HS-5 (cell line): ENCODE measurements around the gene CYP27C1.

ENCODE experiments used
- DNase-seq: peaks from one replicate; pipeline ENCODE4 v3.0.0-alpha.2; 2012; ENCODE audit warnings: low read depth

Gene CYP27C1

DNA sequence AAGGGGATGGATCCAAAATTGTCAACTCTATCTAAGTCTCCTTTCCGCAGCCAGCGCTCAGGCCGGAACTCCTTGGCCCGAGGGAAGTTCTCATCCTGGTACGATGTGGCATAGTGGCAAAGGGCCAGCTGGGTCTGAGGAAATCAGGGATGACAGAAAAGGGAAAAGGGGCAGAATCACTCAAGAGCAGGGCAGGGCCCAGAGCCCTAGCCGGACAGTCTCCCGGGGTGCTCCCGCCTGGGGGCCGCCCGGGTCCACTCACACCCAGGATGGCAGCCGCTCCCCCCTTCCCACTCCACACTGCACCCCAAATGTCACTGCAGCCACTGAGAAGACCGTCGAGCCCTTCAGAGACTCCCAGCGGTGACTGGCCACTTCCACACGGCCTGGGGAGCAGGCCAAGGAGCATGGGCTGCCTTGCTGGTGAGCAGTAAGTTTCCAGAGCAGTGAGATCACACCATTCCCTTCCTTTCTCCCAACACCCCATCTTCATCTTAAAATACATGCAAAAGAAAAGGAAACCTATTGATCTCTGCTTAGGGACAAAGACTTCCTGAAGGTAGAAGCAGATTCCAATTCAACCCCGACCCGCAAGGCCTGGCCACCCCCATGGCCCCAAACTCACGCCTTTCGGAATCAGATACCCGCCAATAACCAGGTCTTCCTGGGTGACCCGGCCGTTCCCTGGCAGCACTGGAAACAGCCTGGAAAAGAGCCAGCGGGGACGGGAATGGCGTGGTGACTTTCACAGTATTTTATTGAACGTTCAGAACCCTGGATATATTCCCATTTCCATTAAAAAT lies 26.7 kb downstream of the CYP27C1 start:
- no peak for DNase-seq

DNA sequence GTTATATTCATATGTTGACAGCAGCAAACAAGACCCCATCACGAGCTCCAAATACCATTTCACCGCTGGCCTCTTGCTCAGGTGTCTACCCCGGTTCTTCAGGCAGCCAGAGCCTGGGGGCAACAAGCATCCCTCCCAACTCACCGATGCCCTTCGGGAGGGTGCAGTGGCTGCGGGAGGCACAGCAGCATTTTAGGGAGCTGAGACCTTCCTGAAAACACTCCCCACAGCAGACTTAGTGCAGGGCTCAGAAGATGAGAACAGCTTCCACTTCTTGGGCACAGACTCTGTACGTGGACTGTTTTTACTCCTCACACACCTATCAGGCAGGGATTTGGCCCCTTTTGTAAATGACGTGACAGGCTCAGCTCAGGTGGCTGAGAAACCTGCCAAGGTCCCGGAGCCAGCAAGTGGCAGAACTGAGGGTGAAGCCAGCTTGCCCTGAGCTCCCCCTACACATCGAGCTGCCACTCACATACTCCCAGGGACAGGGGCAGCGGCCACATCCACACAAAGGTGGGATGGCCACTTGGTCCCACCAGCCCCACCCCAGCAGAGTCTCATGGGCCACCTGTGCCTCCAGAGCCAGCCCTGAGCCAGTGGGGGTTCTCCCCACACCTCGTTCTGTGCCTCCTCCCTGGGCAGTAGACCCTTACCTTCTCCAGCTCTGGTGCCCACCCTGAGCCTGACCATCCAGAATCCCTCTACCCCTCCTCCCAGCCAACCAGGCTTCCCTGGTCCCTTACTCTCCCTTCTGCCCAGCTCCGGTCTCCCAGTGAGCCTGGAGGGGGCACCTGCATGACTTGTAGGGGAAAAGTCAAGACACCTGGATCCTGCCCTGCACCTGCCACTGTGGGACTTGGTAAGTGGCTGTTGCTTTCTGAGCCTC lies 28.5 kb downstream of the CYP27C1 start:
- no peak for DNase-seq

- no peak for DNase-seq
Measured at GRCh38 chr2:127188797-127189196, 31.3 kb downstream of the CYP27C1 start.

DNA sequence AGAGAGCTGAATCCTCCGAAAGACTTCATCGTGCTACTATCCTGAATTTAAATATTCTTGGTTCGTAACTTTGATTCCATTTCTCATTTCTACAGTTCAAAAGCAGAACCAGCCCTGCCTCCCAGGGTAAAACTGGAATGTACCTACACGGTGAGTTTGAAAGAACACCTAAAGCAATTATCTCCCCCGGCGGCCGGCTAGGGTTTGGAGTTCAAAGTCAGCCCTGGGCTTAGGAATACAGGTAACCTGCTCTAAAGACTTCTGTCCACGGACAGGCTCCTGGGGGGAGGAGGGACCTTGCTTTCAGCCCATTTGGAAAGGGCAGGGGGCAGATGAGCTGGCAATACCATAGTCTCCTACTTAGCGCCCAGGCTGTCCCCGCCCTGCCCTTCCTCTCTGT lies 32.3 kb downstream of the CYP27C1 start:
- no peak for DNase-seq

- DNase-seq = no peak
Measured at GRCh38 chr2:127187081-127187775, 32.9 kb downstream of the CYP27C1 start.

GRCh38 chr2:127185705-127186104 lies 34.4 kb downstream of the CYP27C1 start:
- DNase-seq = no peak

DNA sequence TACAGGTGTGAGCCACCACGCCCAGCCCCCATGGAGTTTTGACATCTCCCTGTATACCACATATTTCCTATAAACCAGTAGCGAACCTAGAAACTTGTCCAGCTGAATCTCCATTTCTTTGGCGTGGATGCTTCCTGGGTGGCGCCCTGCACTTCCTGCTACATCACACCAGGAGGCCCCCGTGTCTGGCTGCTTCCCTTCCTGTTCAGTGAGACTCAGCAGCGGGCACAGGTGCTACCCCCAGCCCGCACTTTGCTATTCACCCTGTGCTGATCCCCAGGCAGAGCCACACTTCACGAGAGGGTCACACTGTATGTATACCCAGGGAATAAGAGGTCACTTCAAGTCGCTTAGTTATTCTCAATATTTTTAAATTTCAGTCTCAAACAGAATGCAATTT lies 35.0 kb downstream of the CYP27C1 start:
- no peak for DNase-seq

DNA sequence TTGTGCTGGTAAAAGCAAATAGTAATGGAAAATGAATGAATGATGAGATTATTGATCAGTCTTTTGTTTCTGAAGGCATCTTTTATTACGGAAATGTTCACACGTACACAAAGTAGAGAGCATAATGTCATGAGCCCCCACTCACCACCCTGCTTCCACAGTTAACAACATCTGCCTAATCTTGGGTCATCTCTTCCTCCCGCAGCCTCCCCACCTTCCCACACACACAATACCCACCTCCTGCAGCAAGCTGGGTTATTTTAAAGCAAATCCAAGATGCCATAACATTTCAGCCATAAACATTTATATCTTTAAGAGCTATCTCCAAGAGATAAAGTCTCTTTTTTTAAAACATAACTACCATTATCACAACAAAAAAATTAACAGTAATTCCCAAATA lies 36.3 kb downstream of the CYP27C1 start:
- DNase-seq = no peak

DNA sequence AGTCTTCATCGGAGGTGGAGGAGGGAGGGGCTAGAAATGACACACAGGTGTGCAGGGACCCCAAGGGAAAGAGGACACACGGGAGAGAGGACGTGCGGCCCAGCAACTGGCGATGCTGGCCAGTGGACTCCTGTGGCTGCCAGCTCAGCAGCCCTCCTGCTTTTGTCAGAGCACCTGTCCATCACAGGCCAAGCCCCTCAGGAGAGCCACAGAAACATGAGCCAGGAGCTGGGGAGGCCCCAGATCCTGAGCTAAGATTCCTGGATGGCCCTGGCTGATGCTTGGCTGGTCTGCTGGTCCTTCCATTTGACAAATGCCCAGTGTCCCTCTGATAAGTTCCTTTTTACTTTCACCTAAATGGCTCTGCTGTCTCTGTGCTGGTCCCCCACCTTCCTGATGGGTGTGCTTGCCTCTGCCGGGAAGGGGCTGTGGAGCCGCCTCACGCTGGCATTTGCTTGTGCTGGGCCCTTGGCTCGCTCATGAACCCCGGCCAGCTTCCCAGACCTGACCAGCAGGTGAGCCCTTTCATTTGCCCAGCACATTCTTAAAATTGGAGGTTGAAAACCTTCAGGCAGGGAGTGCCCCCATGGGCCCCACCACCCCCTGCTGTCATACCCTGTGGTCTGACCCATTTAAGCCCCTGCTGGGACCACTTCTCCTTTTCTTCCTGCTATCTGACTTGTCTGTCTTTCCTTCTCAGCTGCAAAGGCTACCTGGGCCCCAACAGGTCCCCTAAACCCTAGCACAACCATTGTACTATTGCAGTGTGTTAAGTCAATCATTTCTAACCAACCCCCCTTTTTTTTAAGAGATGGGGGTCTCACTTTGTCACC lies 37.3 kb downstream of the CYP27C1 start:
- DNase-seq = no peak

- no peak for DNase-seq
Measured at GRCh38 chr2:127181851-127182250, 38.2 kb downstream of the CYP27C1 start.

DNA sequence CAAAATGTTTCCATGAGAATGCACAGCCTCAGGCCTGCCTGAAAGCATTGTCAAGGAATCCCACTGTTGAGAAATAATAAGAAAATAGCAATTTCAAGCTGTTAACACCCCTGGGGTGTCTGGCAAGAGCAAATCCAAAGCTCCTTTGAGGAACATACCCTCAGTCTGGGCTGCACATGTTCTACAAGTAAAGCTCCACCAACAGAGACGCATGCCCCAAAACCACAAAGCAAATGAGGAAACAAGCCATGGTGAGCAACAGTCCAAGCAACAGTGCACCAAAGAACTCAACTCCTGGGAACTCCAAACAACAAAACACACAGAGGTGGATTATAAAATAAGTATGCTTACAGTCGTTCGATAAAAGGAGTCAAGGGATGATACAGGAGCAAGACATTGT lies 40.3 kb downstream of the CYP27C1 start:
- DNase-seq = no peak

DNA sequence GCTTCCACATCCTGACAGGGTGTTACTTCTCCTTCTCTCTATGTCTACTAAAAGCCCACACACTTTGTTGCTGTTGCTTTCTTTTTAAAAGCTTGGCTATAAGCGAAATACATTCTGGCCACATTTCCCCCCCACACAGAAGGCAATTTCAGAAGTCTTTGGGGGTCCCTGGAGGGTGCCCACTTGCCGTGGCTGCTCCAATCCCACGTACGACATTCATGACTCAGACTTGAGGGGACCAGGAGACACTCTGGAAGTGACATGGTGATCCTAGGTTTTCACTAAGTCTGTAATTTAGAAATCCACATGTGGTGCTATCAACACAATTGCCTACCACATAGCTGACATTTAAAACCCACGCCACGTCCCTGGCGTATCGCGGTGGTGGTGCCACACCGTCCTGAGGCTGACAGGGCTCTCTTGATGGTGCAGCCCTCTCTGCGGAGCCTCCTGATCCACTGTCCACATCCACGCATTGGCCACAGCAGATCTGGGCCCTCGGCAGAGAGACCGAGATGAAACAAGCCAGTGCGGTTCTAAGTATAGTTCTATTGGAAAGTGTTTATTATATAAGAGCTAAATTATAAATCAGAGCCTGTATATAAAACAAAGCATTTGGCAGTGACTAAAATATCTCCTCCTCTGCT lies 42.4 kb downstream of the CYP27C1 start:
- no peak for DNase-seq

DNA sequence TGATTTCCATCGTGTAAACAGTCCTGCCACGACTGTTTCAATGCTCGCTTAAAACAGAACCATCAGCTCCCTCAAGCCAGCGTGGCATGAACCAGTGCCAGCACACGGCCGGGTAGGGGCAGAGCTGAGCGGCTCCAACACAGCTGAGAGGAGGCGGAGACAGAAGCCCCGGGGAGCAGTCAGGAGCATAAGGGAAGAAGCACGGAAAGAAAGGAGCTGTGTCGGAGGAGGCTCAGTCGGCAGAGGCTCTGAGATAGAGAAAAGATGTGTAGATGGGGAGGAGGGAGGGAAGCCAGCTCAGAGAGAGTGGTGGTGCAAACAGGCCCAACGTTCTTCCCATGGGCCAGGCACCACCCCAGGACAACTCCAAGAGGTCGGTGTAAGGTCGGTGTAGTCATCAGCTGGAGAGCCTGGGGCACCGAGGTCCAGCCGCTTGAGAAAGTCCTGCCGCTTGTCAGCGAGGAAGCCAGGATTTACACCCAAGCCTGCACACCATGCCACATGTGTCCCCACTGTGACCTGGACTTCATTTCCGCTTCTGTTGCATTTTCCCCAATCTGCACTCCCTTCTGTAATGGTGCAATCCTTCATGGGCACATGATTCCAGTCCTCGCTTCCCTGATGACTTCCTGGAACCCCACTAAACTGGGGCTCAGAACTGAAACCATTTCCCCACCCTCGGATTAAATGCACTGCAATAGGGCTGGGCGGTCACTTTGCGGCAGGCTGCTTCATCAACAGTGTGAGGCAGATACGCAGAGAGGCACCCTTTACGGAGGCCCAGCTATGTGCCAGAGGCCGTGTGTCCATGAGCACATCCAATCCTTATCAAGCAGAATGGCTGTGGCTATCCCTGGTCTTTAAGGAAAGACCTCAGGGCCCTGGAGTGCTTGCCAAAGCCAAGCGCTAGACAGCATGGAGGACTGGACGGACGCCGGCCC lies 43.5 kb downstream of the CYP27C1 start:
- DNase-seq = no peak

DNA sequence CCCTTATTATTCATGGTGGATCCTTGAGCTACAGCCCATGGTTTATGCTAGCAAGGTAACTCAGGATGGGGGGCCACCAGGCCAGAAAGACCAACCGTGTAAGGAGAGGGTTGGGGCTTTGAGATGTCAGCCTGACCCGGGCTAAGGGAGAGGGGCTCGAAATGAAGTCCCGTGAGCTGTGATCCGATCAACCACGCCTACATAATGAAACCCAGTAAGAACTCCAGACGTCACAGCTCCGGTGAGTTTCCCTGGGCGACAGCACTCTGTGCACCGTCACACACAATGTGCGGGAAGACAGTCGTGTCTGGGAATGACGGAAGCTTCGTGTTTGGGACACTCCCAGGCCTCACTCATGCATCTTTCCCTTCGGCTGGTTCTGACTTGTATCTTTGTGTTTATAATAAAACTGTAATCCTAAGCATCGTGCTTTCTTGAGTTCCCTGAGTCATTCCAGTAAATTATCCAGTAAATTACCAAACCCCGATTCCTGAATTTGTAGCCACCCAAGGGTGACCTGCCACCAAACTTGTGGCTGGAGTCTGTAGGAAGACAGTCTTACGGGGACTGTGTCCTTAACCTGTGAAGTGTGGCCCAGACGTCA lies 44.2 kb downstream of the CYP27C1 start:
- DNase-seq = no peak

DNA sequence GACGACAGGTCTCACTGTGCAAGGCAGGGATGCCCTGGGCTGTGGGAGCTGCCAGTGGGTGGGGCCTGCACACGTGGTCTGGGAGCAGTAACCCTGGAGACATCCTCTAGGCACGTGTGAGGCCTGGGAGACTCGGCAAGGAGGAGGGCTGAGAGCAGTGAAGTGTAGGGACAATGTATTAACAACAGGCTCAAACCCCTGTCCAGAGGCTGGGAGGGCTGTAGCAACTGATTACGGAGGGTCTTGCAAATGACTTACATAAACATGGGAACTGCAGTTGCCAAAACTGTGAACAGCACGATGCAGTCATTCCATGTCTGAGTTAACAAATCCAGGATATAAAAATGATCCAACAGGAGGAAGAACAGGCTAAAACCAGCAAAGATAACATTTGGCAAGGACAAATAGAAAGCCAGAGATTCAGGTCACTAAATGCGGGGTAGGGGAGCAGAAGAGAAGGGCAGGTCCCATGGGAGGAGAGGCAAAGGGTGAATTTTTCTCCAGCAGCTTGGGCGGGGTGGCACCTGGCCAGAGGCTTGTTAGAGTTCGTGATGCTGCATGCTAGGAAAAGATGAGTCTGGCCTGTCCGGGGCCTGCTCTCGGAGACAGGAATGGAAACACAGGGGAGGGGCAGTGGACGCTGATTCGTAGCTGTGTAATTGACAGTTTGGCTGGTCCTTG lies 44.9 kb downstream of the CYP27C1 start:
- DNase-seq = no peak

- no peak for DNase-seq
Measured at GRCh38 chr2:127174640-127175039, 45.5 kb downstream of the CYP27C1 start.

DNA sequence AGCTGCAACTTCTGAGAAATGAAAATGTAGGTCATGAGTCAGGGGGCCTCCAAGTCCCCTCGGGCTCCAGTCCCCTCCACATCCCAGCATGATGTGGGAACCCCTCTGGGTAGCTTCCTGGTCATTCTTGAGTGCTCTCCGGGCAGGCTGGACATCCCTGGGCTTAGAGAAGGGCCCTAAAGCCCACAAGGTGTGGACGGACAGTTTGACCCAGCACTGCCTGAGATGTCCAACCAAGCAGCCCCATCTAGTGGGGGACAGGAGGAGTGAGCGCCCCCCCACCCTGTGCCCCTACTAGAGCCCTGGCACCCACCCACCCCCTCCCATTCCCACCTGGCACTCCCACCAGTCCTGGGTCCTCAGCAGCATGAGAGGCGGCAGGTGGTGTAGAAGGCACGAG lies 46.0 kb downstream of the CYP27C1 start:
- no peak for DNase-seq

DNA sequence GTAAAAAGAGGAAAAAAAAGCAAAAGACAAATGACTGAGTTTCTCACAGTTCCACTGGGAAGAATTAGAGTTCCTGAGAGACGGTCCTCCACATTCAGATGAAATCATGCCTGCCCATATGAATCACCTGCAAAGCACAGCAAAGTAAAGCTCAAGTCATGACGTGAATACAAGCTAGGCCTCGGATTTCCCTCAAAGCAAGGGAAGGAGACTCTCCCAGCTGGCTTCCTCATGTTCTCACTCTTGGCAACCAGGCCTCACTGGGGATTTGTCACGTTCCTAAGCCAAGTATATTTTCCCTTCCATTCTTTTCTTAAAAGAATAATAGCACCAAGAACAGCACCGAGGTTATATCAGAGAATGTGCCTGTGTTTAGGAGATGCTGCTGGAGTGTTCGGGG lies 47.0 kb downstream of the CYP27C1 start:
- DNase-seq = peak; percentile 33

GRCh38 chr2:127172306-127172705 lies 47.8 kb downstream of the CYP27C1 start:
- no peak for DNase-seq
